Gastroesophageal sphincter (tissue), 3 donors: ENCODE data around the gene PAK1IP1.
"Not testable (repeated sequence)": the region's sequence is repeated elsewhere in the genome, so short reads cannot be mapped to it uniquely, and the experiment has no call there.

Experiments
- POLR2A ChIP-seq, 2 donors: fragments of 450-650 bp; IDR thresholded peaks; one replicate each; pipeline ENCODE4 v1.6.1; 2017; ENCODE audit warnings: antibody characterized with exemption in 2 of 2, mild to moderate bottlenecking in 2 of 2, moderate library complexity in 1 of 2
- POLR2AphosphoS5 ChIP-seq: sonication (generic); formaldehyde crosslinking; IDR thresholded peaks from one replicate; pipeline ENCODE4 v1.6.1; 2017; ENCODE audit warnings: antibody characterized with exemption
- TF ChIP-seq, protein P1 (sequence below), 4 experiments: fragments of 200-600 bp in 2 of 4; fragments of 450-650 bp in 2 of 4; sonication (generic) in 1 of 4; IDR thresholded peaks; one replicate each; pipeline ENCODE4 v1.5.1; 2017 to 2019; ENCODE audit warnings: antibody characterized with exemption in 4 of 4, mild to moderate bottlenecking in 2 of 4, moderate library complexity in 2 of 4

DNA sequence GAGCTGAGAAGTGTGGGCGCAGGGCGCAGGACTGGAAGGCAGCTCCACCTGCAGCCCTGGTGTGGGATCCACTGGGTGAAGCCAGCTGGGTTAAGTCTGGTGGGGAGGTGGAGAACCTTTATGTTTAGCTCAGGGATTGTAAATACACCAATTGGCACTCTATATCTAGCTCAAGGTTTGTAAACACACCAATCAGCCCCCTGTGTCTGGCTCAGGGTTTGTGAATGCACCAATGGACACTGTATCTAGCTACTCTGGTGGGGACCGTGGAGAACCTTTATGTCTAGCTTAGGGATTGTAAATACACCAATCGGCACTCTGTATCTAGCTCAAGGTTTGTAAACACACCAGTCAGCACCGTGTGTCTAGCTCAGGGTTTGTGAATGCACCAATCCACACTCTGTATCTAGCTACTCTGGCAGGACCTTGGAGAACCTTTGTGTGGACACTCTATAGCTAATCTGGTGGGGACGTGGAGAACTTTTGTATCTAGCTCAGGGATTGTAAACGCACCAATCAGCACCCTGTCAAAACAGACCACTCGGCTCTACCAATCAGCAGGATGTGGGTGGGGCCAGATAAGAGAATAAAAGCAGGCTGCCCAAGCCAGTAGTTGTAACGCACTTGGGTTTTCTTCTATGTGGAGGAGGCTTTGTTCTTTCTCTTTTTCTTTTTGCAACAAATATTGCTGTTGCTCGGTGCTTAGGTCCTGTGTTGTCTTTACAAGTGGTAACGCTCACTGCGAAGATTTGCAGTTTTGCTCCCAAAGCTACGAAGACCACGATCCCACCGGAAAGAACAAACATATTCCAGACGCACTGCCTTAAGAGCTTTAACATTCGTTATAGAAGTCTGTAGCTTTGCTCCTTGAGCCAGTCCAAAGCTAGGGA lies 26.4 kb downstream of the PAK1IP1 start:
- TF ChIP-seq POLR2A (IDR thresholded peaks at IDR 0.05); POLR2AphosphoS5: not testable (repeated sequence)
- TF ChIP-seq, protein P1, sequence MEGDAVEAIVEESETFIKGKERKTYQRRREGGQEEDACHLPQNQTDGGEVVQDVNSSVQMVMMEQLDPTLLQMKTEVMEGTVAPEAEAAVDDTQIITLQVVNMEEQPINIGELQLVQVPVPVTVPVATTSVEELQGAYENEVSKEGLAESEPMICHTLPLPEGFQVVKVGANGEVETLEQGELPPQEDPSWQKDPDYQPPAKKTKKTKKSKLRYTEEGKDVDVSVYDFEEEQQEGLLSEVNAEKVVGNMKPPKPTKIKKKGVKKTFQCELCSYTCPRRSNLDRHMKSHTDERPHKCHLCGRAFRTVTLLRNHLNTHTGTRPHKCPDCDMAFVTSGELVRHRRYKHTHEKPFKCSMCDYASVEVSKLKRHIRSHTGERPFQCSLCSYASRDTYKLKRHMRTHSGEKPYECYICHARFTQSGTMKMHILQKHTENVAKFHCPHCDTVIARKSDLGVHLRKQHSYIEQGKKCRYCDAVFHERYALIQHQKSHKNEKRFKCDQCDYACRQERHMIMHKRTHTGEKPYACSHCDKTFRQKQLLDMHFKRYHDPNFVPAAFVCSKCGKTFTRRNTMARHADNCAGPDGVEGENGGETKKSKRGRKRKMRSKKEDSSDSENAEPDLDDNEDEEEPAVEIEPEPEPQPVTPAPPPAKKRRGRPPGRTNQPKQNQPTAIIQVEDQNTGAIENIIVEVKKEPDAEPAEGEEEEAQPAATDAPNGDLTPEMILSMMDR (IDR thresholded peaks at IDR 0.05): not testable (repeated sequence)
